HCT116 (cell line): ENCODE results near the gene TMIGD2. TPM values are rescaled to one million over a fixed set of nuclear protein-coding genes. Genes with fewer than 3 reads are reported as not detected.
A peak's percentile ranks its signal among the peaks of the same experiment; 100 is the strongest.

Experiments used
- ATAC-seq: fragments of 200-7000 bp; cut with Tn5 transposase; 2 replicates; pipeline ENCODE4 v1.9.1; 2020; ENCODE audit warnings: mild to moderate bottlenecking, moderate library complexity
- BruUV-seq: library from RNA; stranded (reverse); fragments of 400-500 nt; replicated peaks from 2 replicates; lab custom pipeline; 2021; lab: Mats Ljungman, UMichigan
- CTCF ChIA-PET: fragments of 300-600 bp; sonication (Branson Sonifier 250); formaldehyde crosslinking; loops from one replicate; lab custom pipeline; 2021; ENCODE audit warnings: antibody characterized with exemption; lab: Charles Lee
- POLR2A ChIA-PET: fragments of 300-600, 350-600 bp; sonication (Branson Sonifier 250); formaldehyde crosslinking; loops from one replicate; lab custom pipeline; 2021; ENCODE audit warnings: antibody characterized with exemption; lab: Charles Lee
- RAD21 ChIA-PET, 2 experiments: fragments of 300-600 bp; sonication (Branson Sonifier 250); formaldehyde crosslinking; loops; one replicate each; lab custom pipeline; 2023; ENCODE audit warnings: low total read pairs in 2 of 2; ENCODE audit not compliant: uncharacterized antibody in 2 of 2, unreplicated experiment in 2 of 2, low non-redundant PET in 1 of 2; lab: Charles Lee
- DNase-seq: peaks from one replicate; pipeline ENCODE4 v3.0.0-alpha.2; 2010; ENCODE audit warnings: low read depth, low spot score
- H2AFZ ChIP-seq: fragments of 200-600 bp; shearing (Covaris generic), sonication (generic); 2 replicates; pipeline ENCODE4 v1.6.1; 2017; ENCODE audit warnings: low read depth, mixed run types, mixed read lengths, antibody characterized with exemption, low read length; ENCODE audit not compliant: poor library complexity, severe bottlenecking
- H3K27ac ChIP-seq: 2 replicates; pipeline ENCODE4 v1.5.1; 2012; ENCODE audit warnings: low read depth, low read length
- H3K27me3 ChIP-seq: fragments of 200-600 bp; sonication (generic); 2 replicates; pipeline ENCODE4 v1.6.1; 2016; ENCODE audit warnings: mixed run types, low read length, mixed read lengths; ENCODE audit not compliant: insufficient read depth
- H3K36me3 ChIP-seq, 2 experiments: fragments of 200-500 bp in 1 of 2; fragments of 200-600 bp in 1 of 2; sonication (Bioruptor generic) in 1 of 2; sonication (generic) in 1 of 2; 2 replicates each; pipeline versions ENCODE4 v1.5.1 to v1.6.1; 2014 to 2016; ENCODE audit warnings: low read length in 2 of 2, inconsistent platforms in 1 of 2, mixed read lengths in 1 of 2, mixed run types in 1 of 2; ENCODE audit not compliant: insufficient read depth in 2 of 2, control insufficient read depth in 1 of 2
- H3K4me1 ChIP-seq, 2 experiments: fragments of 200-600 bp in 1 of 2; sonication (generic) in 1 of 2; 2 replicates each; pipeline versions ENCODE4 v1.5.1 to v1.6.1; 2012 to 2017; ENCODE audit warnings: low read length in 2 of 2, inconsistent platforms in 1 of 2, mild to moderate bottlenecking in 1 of 2, mixed read lengths in 1 of 2, mixed run types in 1 of 2, moderate library complexity in 1 of 2; ENCODE audit not compliant: insufficient read depth in 2 of 2, control insufficient read depth in 1 of 2
- H3K4me2 ChIP-seq: fragments of 200-600 bp; sonication (generic); 2 replicates; pipeline ENCODE4 v1.6.1; 2017; ENCODE audit warnings: mixed run types, low read length, mixed read lengths
- H3K4me3 ChIP-seq, 2 experiments: fragments of 200-600 bp in 1 of 2; sonication (generic) in 1 of 2; replicated peaks in 1 of 2; 2 replicates each; pipeline ENCODE4 v1.5.1; 2011 to 2016; ENCODE audit warnings: low read length in 2 of 2, control low read depth in 1 of 2, low read depth in 1 of 2, mild to moderate bottlenecking in 1 of 2, mixed read lengths in 1 of 2, mixed run types in 1 of 2
- H3K79me2 ChIP-seq: fragments of 200-600 bp; sonication (generic); 2 replicates; pipeline ENCODE4 v1.6.1; 2017; ENCODE audit warnings: mild to moderate bottlenecking, mixed run types, low read length, moderate library complexity, mixed read lengths; ENCODE audit not compliant: insufficient read depth
- H3K9ac ChIP-seq: fragments of 200-600 bp; sonication (generic); 2 replicates; pipeline ENCODE4 v1.6.1; 2016; ENCODE audit warnings: low read length, mixed read lengths
- H3K9me2 ChIP-seq: fragments of 200-600 bp; sonication (generic), shearing (Covaris generic); 2 replicates; pipeline ENCODE4 v1.6.1; 2017; ENCODE audit warnings: mixed run types, mild to moderate bottlenecking, moderate library complexity; ENCODE audit not compliant: insufficient read depth
- H3K9me3 ChIP-seq, 2 experiments: fragments of 200-500 bp in 1 of 2; fragments of 200-600 bp in 1 of 2; sonication (Bioruptor generic) in 1 of 2; sonication (generic) in 1 of 2; 2 replicates each; pipeline ENCODE4 v1.6.1; 2014 to 2017; ENCODE audit warnings: low read length in 2 of 2, mixed read lengths in 2 of 2, inconsistent platforms in 1 of 2, low read depth in 1 of 2, mild to moderate bottlenecking in 1 of 2, mixed run types in 1 of 2, moderate library complexity in 1 of 2; ENCODE audit not compliant: control insufficient read depth in 1 of 2, insufficient read depth in 1 of 2
- H4K20me1 ChIP-seq: fragments of 200-600 bp; sonication (generic), shearing (Covaris generic); 2 replicates; pipeline ENCODE4 v1.6.1; 2017; ENCODE audit warnings: mixed run types, mild to moderate bottlenecking, moderate library complexity; ENCODE audit not compliant: insufficient read depth
- EZH2 ChIP-seq: fragments of 200-600 bp; sonication (generic); IDR thresholded peaks from 2 replicates; pipeline ENCODE4 v1.6.1; 2017; ENCODE audit warnings: antibody characterized with exemption, mixed run types
- SP1 ChIP-seq: IDR thresholded peaks from 2 replicates; pipeline ENCODE4 v1.6.1; 2012; ENCODE audit warnings: low read depth
- ZBTB33 ChIP-seq: IDR thresholded peaks from 2 replicates; pipeline ENCODE4 v1.6.1; 2011; ENCODE audit warnings: mild to moderate bottlenecking, low read length, moderate library complexity; ENCODE audit not compliant: insufficient replicate concordance; ENCODE audit errors: extremely low read depth
- ZFX ChIP-seq: fragments of 450-650 bp; IDR thresholded peaks from 2 replicates; pipeline ENCODE4 v1.6.1; 2017
- intact Hi-C: fragments of 100-400 bp; cut with micrococcal nuclease; formaldehyde crosslinking; loops from 2 replicates; pipeline ENCODE4 v1.10.0; 2022
- total RNA-seq: library from RNA; stranded (reverse); gene quantifications from one replicate; pipeline ENCODE4 v1.2.1, GENCODE V29; 2021; ENCODE audit not compliant: unreplicated experiment
- TF ChIP-seq, protein P1 (sequence below): IDR thresholded peaks from 2 replicates; pipeline ENCODE4 v1.6.1; 2012; ENCODE audit warnings: low read depth

The TMIGD2 gene
- total RNA-seq, 1 experiment from 2014 or later, result not detected

DNA sequence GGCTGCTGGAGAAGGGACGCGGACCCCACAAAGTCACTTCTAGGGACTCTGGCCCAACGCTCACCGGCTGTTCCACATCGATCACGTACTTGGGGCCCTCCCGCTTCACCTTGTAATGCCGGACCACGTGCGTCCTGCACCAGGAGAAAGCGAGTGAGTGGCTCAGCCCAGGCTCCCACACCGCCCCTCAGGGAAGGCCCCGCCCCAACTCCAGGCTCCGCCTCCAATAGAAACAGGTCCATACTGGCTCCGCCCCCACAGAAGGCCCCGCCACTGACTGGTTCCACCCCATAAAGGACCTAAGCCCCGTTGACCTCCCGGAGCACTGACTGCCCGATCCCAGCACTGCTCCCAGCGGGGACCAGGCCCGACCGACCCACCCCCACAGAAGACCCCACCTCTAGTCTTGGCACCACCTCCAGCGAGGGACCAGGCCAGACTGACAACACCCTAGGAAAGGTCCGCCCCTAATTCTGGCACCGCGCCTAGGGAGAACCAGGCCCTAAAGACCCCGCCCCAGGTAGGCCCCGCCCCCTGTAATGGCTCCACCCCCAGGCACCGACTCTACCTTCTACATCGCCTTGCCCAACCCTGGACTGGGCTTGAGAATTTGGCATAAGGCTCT is 25.2 kb upstream of the TMIGD2 start:
- H3K4me1 ChIP-seq, result peaks cover 7 to 20% of the 10 kb centered on the region in 2 experiments
- no peaks in the 10 kb centered on the region for H3K9me3 ChIP-seq
- intact Hi-C loops, result no loop called here
- H3K4me2 ChIP-seq, result peak overlapping the region; percentile 40
- no TSS peak for BruUV-seq
- H3K27me3 ChIP-seq, result no peaks in the 10 kb centered on the region
- no peaks in the 10 kb centered on the region for H3K9me2 ChIP-seq
- RAD21 ChIA-PET, result interaction anchor here in 1 of 2 experiments (0.5 kb wide), 1 partner anchor 433 kb away, joined by 3 read pairs; no protein-coding TSS in a partner anchor
- CTCF ChIA-PET, result interaction anchor here (1.0 to 1.3 kb wide), 3 partner anchors 16 to 73 kb away, joined by 3 to 8 read pairs (median 8); partner anchors contain the start of genes MPND and SH3GL1
- peak; percentile 41 for ATAC-seq
- no peak overlapping the region for H3K9ac ChIP-seq
- peak overlapping the region; percentile 63; the same call in 1 of the 2 replicates for H3K27ac ChIP-seq
- no peak overlapping the region for H2AFZ ChIP-seq
- TF ChIP-seq, protein P1, sequence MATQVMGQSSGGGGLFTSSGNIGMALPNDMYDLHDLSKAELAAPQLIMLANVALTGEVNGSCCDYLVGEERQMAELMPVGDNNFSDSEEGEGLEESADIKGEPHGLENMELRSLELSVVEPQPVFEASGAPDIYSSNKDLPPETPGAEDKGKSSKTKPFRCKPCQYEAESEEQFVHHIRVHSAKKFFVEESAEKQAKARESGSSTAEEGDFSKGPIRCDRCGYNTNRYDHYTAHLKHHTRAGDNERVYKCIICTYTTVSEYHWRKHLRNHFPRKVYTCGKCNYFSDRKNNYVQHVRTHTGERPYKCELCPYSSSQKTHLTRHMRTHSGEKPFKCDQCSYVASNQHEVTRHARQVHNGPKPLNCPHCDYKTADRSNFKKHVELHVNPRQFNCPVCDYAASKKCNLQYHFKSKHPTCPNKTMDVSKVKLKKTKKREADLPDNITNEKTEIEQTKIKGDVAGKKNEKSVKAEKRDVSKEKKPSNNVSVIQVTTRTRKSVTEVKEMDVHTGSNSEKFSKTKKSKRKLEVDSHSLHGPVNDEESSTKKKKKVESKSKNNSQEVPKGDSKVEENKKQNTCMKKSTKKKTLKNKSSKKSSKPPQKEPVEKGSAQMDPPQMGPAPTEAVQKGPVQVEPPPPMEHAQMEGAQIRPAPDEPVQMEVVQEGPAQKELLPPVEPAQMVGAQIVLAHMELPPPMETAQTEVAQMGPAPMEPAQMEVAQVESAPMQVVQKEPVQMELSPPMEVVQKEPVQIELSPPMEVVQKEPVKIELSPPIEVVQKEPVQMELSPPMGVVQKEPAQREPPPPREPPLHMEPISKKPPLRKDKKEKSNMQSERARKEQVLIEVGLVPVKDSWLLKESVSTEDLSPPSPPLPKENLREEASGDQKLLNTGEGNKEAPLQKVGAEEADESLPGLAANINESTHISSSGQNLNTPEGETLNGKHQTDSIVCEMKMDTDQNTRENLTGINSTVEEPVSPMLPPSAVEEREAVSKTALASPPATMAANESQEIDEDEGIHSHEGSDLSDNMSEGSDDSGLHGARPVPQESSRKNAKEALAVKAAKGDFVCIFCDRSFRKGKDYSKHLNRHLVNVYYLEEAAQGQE, result no peak
- TF ChIP-seq ZBTB33, result no peak
- TF ChIP-seq SP1, result no peak
- no peak for TF ChIP-seq EZH2
- TF ChIP-seq ZFX, result no peak
- TF ChIP-seq, all 23 proteins: peak for 0
- Histone ChIP-seq H3K36me3 (no peaks in the 10 kb centered on the region), H4K20me1 (no peaks in the 10 kb centered on the region), H3K4me3 (peak overlapping the region in 1 of 2 experiments; percentile 10; a peak in 1 of 4 replicates), H3K79me2 (no peaks in the 10 kb centered on the region; the same call in 1 of the 2 replicates)
- no peak for DNase-seq
- POLR2A ChIA-PET, result interaction anchor here (0.9 kb wide), 1 partner anchor 15 kb away, joined by 3 read pairs; no protein-coding TSS in a partner anchor
